Activated CD8-positive, alpha-beta memory T cell treated with anti-CD3 and anti-CD28 coated beads, Interleukin-2, amount 10 ng/mL, durations not matched to agents 7 days and 5 days (primary cell): Measurements from ENCODE around the gene C6orf89. TPM values are rescaled to one million over a fixed set of nuclear protein-coding genes. Genes with fewer than 3 reads are reported as not detected.
A peak's percentile ranks its signal among the peaks of the same experiment; 100 is the strongest.

Experiments used
- ATAC-seq: fragments of 150-1000 bp; cut with Tn5 transposase; one replicate; pipeline ENCODE4 v1.10.0; 2021; ENCODE audit warnings: moderate library complexity
- CTCF ChIA-PET: fragments of 350-600 bp; sonication (Branson Sonifier 250); formaldehyde crosslinking; loops from one replicate; lab custom pipeline; 2021; ENCODE audit warnings: antibody characterized with exemption; lab: Charles Lee
- DNase-seq: peaks from one replicate; pipeline ENCODE4 v3.0.0-alpha.2; 2020
- H3K27ac Mint-ChIP-seq: one replicate; pipeline ENCODE4 v1.8.0; 2021; ENCODE audit warnings: mild to moderate bottlenecking, mixed read lengths
- H3K27me3 Mint-ChIP-seq: one replicate; pipeline ENCODE4 v1.8.0; 2021; ENCODE audit warnings: mixed read lengths
- H3K36me3 Mint-ChIP-seq: one replicate; pipeline ENCODE4 v1.8.0; 2021; ENCODE audit warnings: mild to moderate bottlenecking, mixed read lengths
- H3K4me1 Mint-ChIP-seq: one replicate; pipeline ENCODE4 v1.8.0; 2021; ENCODE audit warnings: mixed read lengths
- H3K4me3 Mint-ChIP-seq: one replicate; pipeline ENCODE4 v1.8.0; 2021; ENCODE audit warnings: mild to moderate bottlenecking, moderate library complexity, mixed read lengths
- H3K9me3 Mint-ChIP-seq: one replicate; pipeline ENCODE4 v1.8.0; 2022; ENCODE audit warnings: low read depth, mixed read lengths
- total RNA-seq, 2 experiments: library from RNA; stranded (reverse); gene quantifications; one replicate each; pipeline ENCODE4 v1.2.3, GENCODE V29; 2021

The C6orf89 gene
- total RNA-seq, 2 experiments from 2014 or later = 46.4 to 47.7 TPM

DNA sequence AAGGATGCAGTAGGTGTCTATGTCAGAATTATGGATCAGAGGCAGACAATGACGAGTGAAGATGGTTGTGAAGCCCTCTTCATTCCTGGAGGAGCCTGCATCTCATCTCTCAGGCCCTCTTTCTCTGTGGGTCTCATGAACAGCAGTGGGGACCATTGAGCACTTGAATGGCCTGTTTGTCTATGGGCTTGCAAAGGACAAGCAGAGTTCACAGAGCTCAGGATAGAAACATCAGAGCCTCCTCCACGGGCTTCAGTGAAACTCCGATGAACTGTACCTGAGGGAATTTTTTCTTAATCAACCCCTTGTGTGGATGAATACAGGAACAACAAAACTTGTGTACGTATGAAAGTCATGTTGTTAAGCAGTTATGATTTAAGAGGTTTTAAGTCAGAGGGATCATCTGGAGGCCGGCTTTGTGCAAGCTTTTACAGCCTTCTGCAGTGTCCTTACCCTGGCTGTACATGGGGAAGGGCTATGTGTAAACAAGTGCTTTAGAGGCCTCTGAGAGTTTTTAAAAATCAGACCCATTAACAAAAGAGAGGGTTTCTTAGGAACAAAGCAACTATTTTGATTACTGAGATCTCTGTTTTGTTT is 39.1 kb downstream of the C6orf89 start:
- H3K27ac Mint-ChIP-seq = peak overlapping the region; percentile 81
- H3K9me3 Mint-ChIP-seq = no peaks in the 10 kb centered on the region
- peaks cover 51% of the 10 kb centered on the region for H3K4me1 Mint-ChIP-seq
- no peak for ATAC-seq
- no peak for DNase-seq
- H3K36me3 Mint-ChIP-seq = peaks cover 20% of the 10 kb centered on the region
- H3K27me3 Mint-ChIP-seq = no peaks in the 10 kb centered on the region
- H3K4me3 Mint-ChIP-seq = no peak overlapping the region
- CTCF ChIA-PET = interaction anchor here (0.9 to 1.8 kb wide), 8 partner anchors 11 to 285 kb away, joined by 3 to 6 read pairs (median 3); partner anchors contain the start of genes C6orf89 and PPIL1

DNA sequence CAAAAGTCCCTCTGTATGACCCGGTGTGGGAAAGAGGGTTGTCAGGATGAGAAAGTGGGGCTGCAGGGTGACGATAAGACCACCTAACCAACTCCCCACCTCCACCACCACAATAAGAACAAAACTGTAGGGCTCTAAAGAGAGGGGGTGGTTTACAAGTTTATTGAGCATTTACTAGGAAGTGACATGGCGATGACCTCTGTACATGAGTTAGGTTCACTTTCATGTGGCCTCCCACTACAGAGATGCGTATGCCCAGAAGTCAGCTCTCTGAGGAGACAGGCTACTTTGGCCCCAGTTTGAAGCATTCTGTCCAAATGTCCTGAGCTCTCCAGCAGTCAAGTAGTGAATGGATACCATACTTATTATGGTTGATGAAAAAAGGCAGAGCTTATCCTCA is 40.1 kb downstream of the C6orf89 start:
- Mint-ChIP-seq H3K9me3 (no peaks in the 10 kb centered on the region), H3K4me1 (peaks cover 50% of the 10 kb centered on the region), H3K27me3 (no peaks in the 10 kb centered on the region), H3K27ac (peak overlapping the region; percentile 81), H3K4me3 (no peak overlapping the region), H3K36me3 (peaks cover 16% of the 10 kb centered on the region)
- ATAC-seq = peak; percentile 73
- DNase-seq = peak; percentile 62
- CTCF ChIA-PET = interaction anchor here (1.2 to 2.0 kb wide), 5 partner anchors 12 to 162 kb away, joined by 3 to 7 read pairs (median 6); partner anchors contain the start of genes C6orf89 and PPIL1

DNA sequence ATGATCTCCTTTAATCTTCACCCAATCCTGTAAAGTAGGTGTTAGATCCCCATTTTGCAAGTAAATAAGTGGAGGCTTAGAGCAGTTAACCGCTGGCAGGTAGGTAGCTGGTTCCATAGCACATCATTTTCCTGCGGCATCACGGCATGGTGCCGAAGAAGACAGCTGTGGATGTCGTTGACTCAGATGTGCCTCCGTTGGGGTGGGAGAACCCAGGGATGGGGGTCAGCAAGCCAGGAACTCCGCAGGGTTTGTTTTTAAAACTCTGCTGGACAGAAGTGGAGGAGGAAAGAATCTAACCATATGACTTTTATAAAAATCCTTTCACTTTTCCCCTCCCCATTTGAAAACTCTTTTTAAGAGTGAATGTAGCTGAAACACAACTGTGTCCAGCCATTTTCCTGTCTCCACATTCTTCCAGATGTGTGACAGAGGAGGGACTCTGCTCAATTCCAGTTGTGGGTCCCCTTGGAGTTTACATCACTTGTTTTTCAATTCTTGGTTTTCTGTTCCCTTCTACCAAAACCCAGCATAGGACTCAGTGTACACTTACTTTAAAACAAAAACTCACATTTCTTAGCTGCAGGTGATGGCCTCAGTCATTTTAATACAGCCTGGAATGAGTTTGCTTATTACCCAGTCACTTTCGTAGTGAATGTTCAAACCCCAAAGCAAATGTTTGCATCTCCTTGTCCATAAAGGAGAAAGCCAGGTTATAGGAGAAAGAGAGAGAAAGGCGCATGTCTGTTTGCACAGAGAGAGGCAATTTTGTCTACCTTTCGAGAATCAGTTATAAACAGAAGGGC is 41.2 kb downstream of the C6orf89 start:
- Mint-ChIP-seq H3K9me3 (no peaks in the 10 kb centered on the region), H3K4me1 (peaks cover 50% of the 10 kb centered on the region), H3K27me3 (no peaks in the 10 kb centered on the region), H3K4me3 (no peak overlapping the region), H3K36me3 (peaks cover 10% of the 10 kb centered on the region), H3K27ac (peak overlapping the region; percentile 8)
- CTCF ChIA-PET = interaction anchor here (1.0 to 2.0 kb wide), 7 partner anchors 10 to 255 kb away, joined by 3 to 7 read pairs (median 3); partner anchors contain the start of genes C6orf89 and PI16
- peak; percentile 40 for ATAC-seq
- no peak for DNase-seq

DNA sequence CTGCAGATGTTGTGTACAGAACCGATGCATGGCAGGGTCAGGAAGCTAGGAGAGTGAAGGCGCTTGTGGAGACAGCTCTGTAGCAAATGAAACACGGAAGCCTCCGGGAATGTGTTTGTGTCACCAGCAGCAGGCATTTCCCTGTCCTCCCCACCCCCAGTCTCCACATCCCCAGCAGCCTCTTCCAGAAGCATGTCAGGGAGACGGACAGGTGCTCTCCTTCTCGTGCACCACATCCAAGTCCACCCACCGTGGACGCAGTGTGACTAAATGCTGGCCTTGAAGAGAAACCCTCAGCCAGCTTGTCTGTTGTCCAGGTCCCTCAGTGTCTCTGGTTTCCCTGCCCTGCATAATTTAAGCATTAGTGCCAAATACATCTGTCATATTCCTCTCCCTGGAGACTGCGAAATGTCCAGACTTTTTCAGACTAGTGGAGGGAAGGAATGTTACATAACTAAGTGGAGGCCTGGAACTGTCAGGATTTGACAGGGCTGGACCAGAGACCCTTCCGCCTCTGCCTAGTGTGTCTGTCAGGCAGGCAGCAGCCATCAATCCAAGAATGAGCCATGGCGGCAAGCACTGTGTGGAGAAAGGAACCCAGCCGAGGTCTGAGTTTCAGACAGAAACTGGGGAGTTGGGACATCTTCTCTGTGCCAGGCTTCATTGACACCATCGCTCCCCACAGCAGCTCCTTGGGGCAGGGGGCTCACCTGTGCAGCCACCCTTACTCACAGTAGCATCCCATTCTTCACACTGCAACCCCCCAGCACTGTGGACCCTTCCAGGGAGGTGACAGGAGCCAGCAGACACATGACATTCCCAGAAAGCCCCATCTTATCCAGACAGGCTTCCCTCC is 42.2 kb downstream of the C6orf89 start:
- DNase-seq (no peak), ATAC-seq (no peak)
- Mint-ChIP-seq H3K36me3 (peaks cover 12% of the 10 kb centered on the region), H3K9me3 (no peaks in the 10 kb centered on the region), H3K4me3 (no peak overlapping the region), H3K4me1 (peaks cover 46% of the 10 kb centered on the region), H3K27me3 (no peaks in the 10 kb centered on the region), H3K27ac (no peak overlapping the region)
- CTCF ChIA-PET = interaction anchor here (1.2 to 2.0 kb wide), 5 partner anchors 9 to 254 kb away, joined by 3 to 7 read pairs (median 3); partner anchors contain the start of genes C6orf89 and PI16

DNA sequence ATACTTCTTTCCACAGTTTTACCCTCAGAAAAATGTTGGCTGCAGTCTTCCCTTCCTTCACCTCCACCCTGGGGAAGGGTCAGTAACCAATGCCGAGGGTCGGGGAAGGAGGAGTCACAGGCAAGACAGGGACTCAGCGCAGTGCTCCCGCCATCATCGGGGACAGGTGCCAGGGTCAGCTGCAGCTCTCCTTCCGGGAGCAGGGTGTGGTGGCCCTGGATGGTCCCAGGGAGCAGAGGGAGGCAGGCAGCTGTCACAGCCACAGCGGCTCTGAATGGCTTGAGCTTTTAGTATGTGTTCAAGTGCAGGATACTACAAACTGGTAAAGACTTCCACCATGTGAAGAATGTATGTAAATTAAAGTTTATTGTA is 42.8 kb downstream of the C6orf89 start:
- no peaks in the 10 kb centered on the region for H3K27me3 Mint-ChIP-seq
- CTCF ChIA-PET = no interaction called here
- ATAC-seq (no peak), DNase-seq (no peak)
- H3K36me3 Mint-ChIP-seq = peaks cover 12% of the 10 kb centered on the region
- H3K4me3 Mint-ChIP-seq = no peak overlapping the region
- H3K4me1 Mint-ChIP-seq = peaks cover 41% of the 10 kb centered on the region
- no peak overlapping the region for H3K27ac Mint-ChIP-seq
- H3K9me3 Mint-ChIP-seq = no peaks in the 10 kb centered on the region

DNA sequence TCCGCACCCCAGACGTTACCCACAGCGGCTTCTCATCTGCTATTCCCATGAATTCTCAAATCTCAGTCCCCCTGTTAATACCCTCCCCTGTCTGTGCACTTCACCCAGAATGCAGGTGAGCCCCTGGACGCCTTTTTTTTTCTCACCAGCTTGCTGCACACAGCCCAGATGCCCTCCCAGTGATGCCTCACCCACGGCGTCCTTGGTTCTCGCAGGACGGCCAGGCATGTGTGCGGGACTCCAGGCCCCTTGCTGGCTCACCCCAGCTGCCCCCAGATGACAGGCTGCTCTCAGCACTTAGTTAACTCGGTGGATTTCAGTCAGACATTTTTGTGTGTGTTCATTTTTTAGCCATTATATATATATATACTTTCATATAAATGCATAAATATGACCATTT is 43.4 kb downstream of the C6orf89 start:
- CTCF ChIA-PET = no interaction called here
- Mint-ChIP-seq H3K4me3 (no peak overlapping the region), H3K27ac (no peak overlapping the region), H3K27me3 (no peaks in the 10 kb centered on the region), H3K4me1 (peaks cover 39% of the 10 kb centered on the region), H3K9me3 (no peaks in the 10 kb centered on the region), H3K36me3 (peaks cover 9% of the 10 kb centered on the region)
- DNase-seq = no peak
- ATAC-seq = no peak

DNA sequence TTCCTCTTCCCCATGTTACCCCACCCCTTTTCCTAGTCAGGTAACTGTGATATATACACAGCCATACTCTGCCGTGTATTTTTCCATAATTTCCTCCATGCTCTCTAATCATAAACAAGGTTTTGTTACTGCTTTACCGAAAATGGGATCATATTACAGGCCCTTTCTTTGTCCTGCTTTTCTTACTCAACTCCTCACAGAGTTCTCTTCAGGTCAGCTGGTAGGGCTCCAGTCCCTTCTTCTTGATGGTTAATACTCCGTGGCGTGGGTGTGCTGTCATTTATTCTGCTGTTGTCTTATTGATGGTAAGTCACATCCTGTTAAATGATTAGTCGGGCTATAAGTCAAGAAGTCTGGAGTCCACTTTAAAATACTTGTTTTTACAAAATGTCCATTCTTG is 43.9 kb downstream of the C6orf89 start:
- Mint-ChIP-seq H3K4me1 (peaks cover 34% of the 10 kb centered on the region), H3K36me3 (peaks cover 8% of the 10 kb centered on the region), H3K27ac (no peak overlapping the region), H3K9me3 (no peaks in the 10 kb centered on the region), H3K4me3 (no peak overlapping the region), H3K27me3 (no peaks in the 10 kb centered on the region)
- DNase-seq = no peak
- CTCF ChIA-PET = no interaction called here
- no peak for ATAC-seq

DNA sequence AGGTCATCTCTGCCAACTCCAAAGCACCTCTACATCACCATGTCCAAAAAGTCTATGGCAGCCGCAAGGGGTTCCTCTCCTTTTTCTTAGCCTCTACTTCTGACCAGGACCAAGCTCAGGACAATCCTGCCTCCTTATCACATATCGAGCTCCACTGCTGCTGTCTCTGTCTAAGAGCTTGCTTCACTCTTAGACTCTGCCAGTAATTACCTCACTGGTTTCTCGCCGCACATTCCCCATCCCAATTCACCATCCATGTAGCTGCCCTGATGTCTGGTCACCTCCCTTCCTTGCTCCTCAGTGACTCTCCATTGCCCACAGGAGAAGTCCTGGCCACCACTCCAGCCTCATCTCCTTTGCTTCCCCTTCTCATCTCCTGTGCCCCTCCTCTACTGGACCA is 44.7 kb downstream of the C6orf89 start:
- CTCF ChIA-PET = no interaction called here
- Mint-ChIP-seq H3K27ac (no peak overlapping the region), H3K4me1 (peaks cover 32% of the 10 kb centered on the region), H3K27me3 (no peaks in the 10 kb centered on the region), H3K36me3 (peaks cover 6% of the 10 kb centered on the region), H3K4me3 (no peak overlapping the region), H3K9me3 (no peaks in the 10 kb centered on the region)
- no peak for DNase-seq
- no peak for ATAC-seq

DNA sequence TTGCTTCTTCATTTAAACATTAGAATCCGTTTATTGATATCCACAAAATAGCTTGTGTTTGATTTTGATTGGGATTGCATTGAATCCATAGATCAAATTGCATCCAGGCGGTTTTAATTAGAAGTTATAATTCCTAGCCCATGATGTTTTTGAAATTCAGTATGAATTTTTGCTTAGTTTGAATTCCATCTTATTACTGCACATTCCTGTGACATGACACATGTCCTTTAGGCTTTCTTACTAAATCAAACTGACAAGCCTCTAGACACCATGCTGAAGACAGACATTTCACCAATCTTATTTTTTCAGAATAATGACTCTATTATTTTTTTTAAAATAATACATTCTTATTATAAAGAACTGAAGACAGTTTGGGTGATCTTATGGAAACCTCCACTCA is 47.4 kb downstream of the C6orf89 start:
- no peak overlapping the region for H3K4me3 Mint-ChIP-seq
- H3K27ac Mint-ChIP-seq = no peak overlapping the region
- H3K27me3 Mint-ChIP-seq = no peaks in the 10 kb centered on the region
- no peaks in the 10 kb centered on the region for H3K9me3 Mint-ChIP-seq
- peaks cover 21% of the 10 kb centered on the region for H3K4me1 Mint-ChIP-seq
- no peak for DNase-seq
- no peak for ATAC-seq
- CTCF ChIA-PET = interaction anchor here (1.1 to 2.5 kb wide), 3 partner anchors 15 to 85 kb away, joined by 3 to 7 read pairs (median 6); no protein-coding TSS in a partner anchor
- H3K36me3 Mint-ChIP-seq = peaks cover 2% of the 10 kb centered on the region

DNA sequence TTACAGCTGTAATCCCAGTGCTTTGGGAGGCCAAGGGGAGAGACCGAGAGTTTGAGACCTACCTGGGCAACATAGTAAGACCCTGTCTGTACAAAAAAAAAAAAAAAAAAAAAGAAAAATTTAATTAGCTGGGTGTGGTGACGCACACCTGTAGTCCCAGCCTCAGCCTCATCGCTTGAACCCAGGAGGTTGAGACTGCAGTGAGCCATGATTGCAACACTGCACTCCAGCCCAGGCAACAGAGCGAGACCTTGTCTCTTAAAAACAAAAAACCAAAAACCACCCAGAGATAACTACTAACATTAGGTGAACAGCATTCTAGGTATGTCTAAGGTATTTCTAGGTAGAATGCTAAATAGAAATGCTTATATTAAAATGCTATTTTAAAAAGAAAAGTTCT is 47.8 kb downstream of the C6orf89 start:
- DNase-seq (no peak), ATAC-seq (no peak)
- Mint-ChIP-seq H3K27ac (no peak overlapping the region), H3K36me3 (peaks cover 2% of the 10 kb centered on the region), H3K4me3 (no peak overlapping the region), H3K4me1 (peaks cover 21% of the 10 kb centered on the region), H3K27me3 (no peaks in the 10 kb centered on the region), H3K9me3 (no peaks in the 10 kb centered on the region)
- CTCF ChIA-PET = interaction anchor here (0.6 to 2.5 kb wide), 4 partner anchors 14 to 405 kb away, joined by 3 to 7 read pairs (median 4); no protein-coding TSS in a partner anchor

DNA sequence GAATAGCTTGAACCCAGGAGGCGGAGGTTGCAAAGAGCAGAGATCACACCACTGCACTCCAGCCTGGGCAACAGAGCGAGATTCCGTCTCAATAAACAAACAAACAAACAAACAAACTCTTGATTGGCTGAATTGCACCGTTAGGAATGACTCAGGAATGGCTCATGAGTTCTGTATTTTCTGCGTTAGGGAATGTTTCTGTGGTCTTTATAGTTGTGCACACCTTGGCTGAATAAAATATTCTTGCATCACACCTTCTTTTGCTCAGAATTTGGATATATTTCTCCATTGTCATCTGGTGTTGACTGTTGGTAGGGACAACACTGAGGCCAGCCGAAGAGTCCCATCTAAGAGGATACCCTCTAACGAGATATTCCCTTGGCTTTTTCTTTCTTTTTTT is 49.1 kb downstream of the C6orf89 start:
- DNase-seq (no peak), ATAC-seq (no peak)
- Mint-ChIP-seq H3K4me1 (peaks cover 21% of the 10 kb centered on the region), H3K36me3 (peaks cover 2% of the 10 kb centered on the region), H3K27ac (no peak overlapping the region), H3K9me3 (no peaks in the 10 kb centered on the region), H3K27me3 (no peaks in the 10 kb centered on the region), H3K4me3 (no peak overlapping the region)
- CTCF ChIA-PET = interaction anchor here (1.2 to 1.4 kb wide), 2 partner anchors 11 kb away, joined by 3 to 4 read pairs; no protein-coding TSS in a partner anchor

DNA sequence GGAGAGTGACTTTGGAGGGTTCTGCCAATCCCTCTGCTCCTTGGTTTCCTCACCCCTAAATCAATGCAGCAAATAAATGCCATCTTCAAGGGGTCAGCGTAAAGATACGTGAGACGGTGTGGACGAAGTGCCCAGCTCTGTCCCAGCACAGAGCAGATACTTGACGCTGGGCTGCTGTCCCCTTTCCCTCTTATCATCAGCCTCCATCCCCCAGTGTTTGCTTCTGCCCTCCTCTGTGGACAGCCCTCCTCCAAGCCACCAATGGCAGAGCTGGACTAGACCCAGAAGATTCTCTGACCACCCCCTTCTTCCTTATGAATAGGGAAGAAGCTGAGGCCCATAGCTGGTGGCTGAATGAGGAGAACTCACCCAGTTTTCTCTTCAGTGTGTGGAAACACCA is 51.1 kb downstream of the C6orf89 start:
- Mint-ChIP-seq H3K27ac (no peak overlapping the region), H3K27me3 (peaks cover 2% of the 10 kb centered on the region), H3K36me3 (peaks cover 2% of the 10 kb centered on the region), H3K9me3 (no peaks in the 10 kb centered on the region), H3K4me3 (no peak overlapping the region), H3K4me1 (peaks cover 23% of the 10 kb centered on the region)
- DNase-seq (no peak), ATAC-seq (no peak)
- CTCF ChIA-PET = interaction anchor here (0.7 to 1.6 kb wide), 4 partner anchors 10 to 81 kb away, joined by 3 to 4 read pairs (median 3); no protein-coding TSS in a partner anchor

DNA sequence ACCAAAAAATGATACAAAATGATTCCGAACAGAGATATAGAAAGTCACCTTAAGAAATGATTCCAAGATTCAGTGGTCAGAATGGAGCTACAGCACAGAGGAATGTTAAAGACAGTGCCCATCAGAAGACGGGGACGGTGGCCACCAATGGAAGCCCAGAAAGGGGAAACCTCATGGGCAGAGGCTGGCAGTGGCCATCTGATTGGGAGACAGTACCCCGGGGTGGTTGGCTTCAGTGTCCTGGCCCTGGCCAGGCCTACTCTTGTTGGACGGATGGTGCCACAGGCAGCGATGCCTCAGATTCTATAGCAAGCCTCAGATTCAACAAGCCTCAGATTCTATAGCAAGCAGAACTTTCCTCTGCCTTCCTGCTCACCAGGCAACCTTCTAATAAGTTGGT is 52.1 kb downstream of the C6orf89 start:
- DNase-seq (no peak), ATAC-seq (no peak)
- H3K4me3 Mint-ChIP-seq = no peak overlapping the region
- H3K27ac Mint-ChIP-seq = no peak overlapping the region
- H3K36me3 Mint-ChIP-seq = no peaks in the 10 kb centered on the region
- peaks cover 5% of the 10 kb centered on the region for H3K27me3 Mint-ChIP-seq
- peaks cover 23% of the 10 kb centered on the region for H3K4me1 Mint-ChIP-seq
- CTCF ChIA-PET = no interaction called here
- no peaks in the 10 kb centered on the region for H3K9me3 Mint-ChIP-seq
